Kidney (tissue), 14 donors: ENCODE measurements around the gene GPR150. TPM values are rescaled to one million over a fixed set of nuclear protein-coding genes. Genes with fewer than 3 reads are reported as not detected.
A peak's percentile ranks its signal among the peaks of the same experiment; 100 is the strongest.
"Not testable (repeated sequence)": the region's sequence is repeated elsewhere in the genome, so short reads cannot be mapped to it uniquely, and the experiment has no call there.

Source experiments
- DNase-seq, 5 donors: peaks; one replicate each; pipeline ENCODE4 v3.0.0-alpha.2; 2013 to 2020
- FAIRE-seq: peaks from 2 replicates; lab custom pipeline; 2012; peaks lifted over from hg19 to GRCh38; lab: Jason Lieb, UNC
- H3K27ac ChIP-seq, 2 donors: one replicate each; pipeline ENCODE4 v1.7.0; 2013; ENCODE audit warnings: low read depth in 2 of 2, low read length in 2 of 2, inconsistent platforms in 1 of 2
- H3K27me3 ChIP-seq: one replicate; pipeline ENCODE4 v1.7.1; 2013; ENCODE audit warnings: low read length, inconsistent platforms; ENCODE audit not compliant: control insufficient read depth, insufficient read depth
- H3K36me3 ChIP-seq, 3 donors: one replicate each; pipeline versions ENCODE4 v1.7.0 to v1.7.1; 2013; ENCODE audit warnings: low read length in 3 of 3, control low read depth in 1 of 3, inconsistent platforms in 1 of 3; ENCODE audit not compliant: insufficient read depth in 3 of 3, control insufficient read depth in 2 of 3
- H3K4me1 ChIP-seq, 3 donors: one replicate each; pipeline versions ENCODE4 v1.7.0 to v1.7.1; 2013; ENCODE audit warnings: low read length in 3 of 3, inconsistent platforms in 1 of 3, low read depth in 1 of 3; ENCODE audit not compliant: control insufficient read depth in 2 of 3, insufficient read depth in 2 of 3
- H3K4me3 ChIP-seq, 3 donors: one replicate each; pipeline versions ENCODE4 v1.7.0 to v1.8.1; 2013; ENCODE audit warnings: low read length in 3 of 3, control low read depth in 1 of 3, inconsistent platforms in 1 of 3
- H3K9ac ChIP-seq, 3 donors: one replicate each; pipeline versions ENCODE4 v1.7.0 to v1.7.1; 2013; ENCODE audit warnings: low read length in 3 of 3, control low read depth in 1 of 3, inconsistent platforms in 1 of 3
- H3K9me3 ChIP-seq, 3 donors: one replicate each; pipeline versions ENCODE4 v1.7.0 to v1.7.1; 2013; ENCODE audit warnings: low read length in 3 of 3, control low read depth in 1 of 3, inconsistent platforms in 1 of 3; ENCODE audit not compliant: control insufficient read depth in 2 of 3, insufficient read depth in 1 of 3
- intact Hi-C: fragments of 100-400 bp; cut with DNase I; formaldehyde crosslinking; loops from one replicate; pipeline ENCODE4 v1.11.1; 2022
- polyA plus RNA-seq: library from polyadenylated mRNA; stranded (reverse); fragments of 350-450 nt; fragmentation: Illumina TruSeq; extraction: RNeasy Lipid Tissue Mini Kit (QIAGEN cat#74804); gene quantifications from one replicate; pipeline ENCODE4 v1.2.3, GENCODE V29; 2014; ENCODE audit warnings: low read depth, low replicate concordance; ENCODE audit not compliant: insufficient read depth
- total RNA-seq: library from RNA; stranded (reverse); fragmentation: NEBNext Ultra II Directional; extraction: Animal tissue kit (Norgen Biotek cat#: 25700); gene quantifications from one replicate; pipeline ENCODE4 v1.2.1, GENCODE V29; 2021
- TF ChIP-seq, protein P1 (sequence below): IDR thresholded peaks from 3 replicates; pipeline ENCODE4 v1.5.1; 2012; ENCODE audit warnings: mild to moderate bottlenecking, moderate library complexity, borderline replicate concordance; ENCODE audit not compliant: insufficient read depth; ENCODE audit errors: extremely low read depth
- donor health status: control.
- donor health status: control.
- donor health status: control.
- donor health status: control.
- donor health status: control.
- donor health status: DM: yes; HTN: yes; CAD: no.
- donor health status: Normal renal cell carcinoma (clear cell type).

Gene GPR150
- total and polyA plus RNA-seq, 2 donors from 2014 or later, result 0.16 to 0.19 TPM

DNA sequence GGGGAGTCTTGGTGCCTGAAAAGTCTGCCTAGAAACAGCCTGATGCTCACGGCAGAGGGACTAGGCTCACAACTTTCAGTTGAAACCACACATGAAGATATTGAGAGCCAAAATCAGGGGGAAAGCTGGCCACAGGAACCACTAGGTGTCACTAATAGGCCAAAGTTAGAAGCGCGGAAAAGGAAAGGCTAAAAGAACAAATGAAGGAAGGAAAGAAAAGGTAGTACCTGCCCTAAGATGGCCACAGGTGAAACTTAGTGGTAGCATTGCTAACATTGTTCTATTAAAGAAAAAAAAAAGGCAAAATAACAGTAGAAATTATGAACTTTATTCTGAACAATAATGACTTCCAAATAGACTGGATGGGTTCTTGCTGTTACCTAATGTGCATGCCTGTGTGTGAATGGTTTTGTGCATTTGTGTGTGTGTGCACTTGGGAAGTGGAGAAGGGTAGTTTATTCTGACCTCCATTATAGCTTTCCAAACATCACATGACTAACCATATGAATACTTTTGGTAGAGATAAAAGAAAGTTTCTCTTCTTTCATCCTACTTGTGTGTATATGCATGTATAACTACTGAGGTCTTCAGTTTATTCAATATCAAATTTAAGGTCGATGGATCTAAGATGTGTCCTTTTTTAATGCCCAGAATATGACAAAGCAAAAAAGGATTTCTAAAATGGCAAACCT is 24.6 kb downstream of the GPR150 start:
- Histone ChIP-seq H3K4me1 (peaks cover 0 to 10% (median 8%) of the 10 kb centered on the region in 3 donors), H3K4me3 (no peak overlapping the region), H3K27me3 (no peaks in the 10 kb centered on the region), H3K9ac (peak overlapping the region in 1 of 3 donors; percentile 29), H3K27ac (no peak overlapping the region), H3K9me3 (no peaks in the 10 kb centered on the region), H3K36me3 (no peaks in the 10 kb centered on the region)
- intact Hi-C loops, result loop anchor here (5.0 kb wide), 1 partner anchor 203 kb away; no protein-coding TSS in a partner anchor
- no peak for FAIRE-seq
- TF ChIP-seq, protein P1, sequence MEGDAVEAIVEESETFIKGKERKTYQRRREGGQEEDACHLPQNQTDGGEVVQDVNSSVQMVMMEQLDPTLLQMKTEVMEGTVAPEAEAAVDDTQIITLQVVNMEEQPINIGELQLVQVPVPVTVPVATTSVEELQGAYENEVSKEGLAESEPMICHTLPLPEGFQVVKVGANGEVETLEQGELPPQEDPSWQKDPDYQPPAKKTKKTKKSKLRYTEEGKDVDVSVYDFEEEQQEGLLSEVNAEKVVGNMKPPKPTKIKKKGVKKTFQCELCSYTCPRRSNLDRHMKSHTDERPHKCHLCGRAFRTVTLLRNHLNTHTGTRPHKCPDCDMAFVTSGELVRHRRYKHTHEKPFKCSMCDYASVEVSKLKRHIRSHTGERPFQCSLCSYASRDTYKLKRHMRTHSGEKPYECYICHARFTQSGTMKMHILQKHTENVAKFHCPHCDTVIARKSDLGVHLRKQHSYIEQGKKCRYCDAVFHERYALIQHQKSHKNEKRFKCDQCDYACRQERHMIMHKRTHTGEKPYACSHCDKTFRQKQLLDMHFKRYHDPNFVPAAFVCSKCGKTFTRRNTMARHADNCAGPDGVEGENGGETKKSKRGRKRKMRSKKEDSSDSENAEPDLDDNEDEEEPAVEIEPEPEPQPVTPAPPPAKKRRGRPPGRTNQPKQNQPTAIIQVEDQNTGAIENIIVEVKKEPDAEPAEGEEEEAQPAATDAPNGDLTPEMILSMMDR, result peak; percentile 84
- peak in 4 of 5 donors; percentile 25 to 72 (median 60) for DNase-seq

DNA sequence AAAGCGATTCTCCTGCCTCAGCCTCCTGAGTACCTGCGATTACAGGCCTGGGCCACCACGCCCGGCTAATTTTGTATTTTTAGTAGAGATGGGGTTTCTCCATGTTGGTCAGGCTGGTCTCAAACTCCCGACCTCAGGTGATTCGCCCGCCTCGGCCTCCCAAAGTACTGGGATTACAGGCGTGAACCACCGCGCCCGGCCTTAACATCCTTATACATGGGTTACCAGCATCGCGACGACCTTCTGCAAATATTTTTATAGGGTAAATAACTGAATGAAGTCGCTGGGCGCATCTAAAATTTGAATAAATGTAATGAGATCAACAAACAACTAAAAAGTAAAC is 26.3 kb downstream of the GPR150 start:
- FAIRE-seq, H3K36me3 ChIP-seq, H3K4me1 ChIP-seq, H3K9me3 ChIP-seq, H3K27me3 ChIP-seq, H3K9ac ChIP-seq, intact Hi-C loops: not testable (repeated sequence)
- peak overlapping the region; percentile 89 to 95 for H3K27ac ChIP-seq
- peak in 2 of 5 donors; percentile 48 to 79 for DNase-seq
- peak overlapping the region in 1 of 3 donors; percentile 71 for H3K4me3 ChIP-seq

- H3K4me1 ChIP-seq, result peaks cover 0 to 10% (median 8%) of the 10 kb centered on the region in 3 donors
- peak within 1 kb of the TSS; percentile 60 to 71 (median 65) for H3K4me3 ChIP-seq
- peak within 1 kb of the TSS; percentile 89 to 95 for H3K27ac ChIP-seq
- intact Hi-C loops, result no loop called here
- H3K9ac ChIP-seq, result peak within 1 kb of the TSS; percentile 56 to 81 (median 67)
- H3K9me3 ChIP-seq, result no peaks in the 10 kb centered on the region
- TF ChIP-seq, protein P1, result no peak
- peak; percentile 98 to 100 (median 98) for DNase-seq
- H3K27me3 ChIP-seq, result no peaks in the 10 kb centered on the region
- FAIRE-seq, result peak; percentile 67
- H3K36me3 ChIP-seq, result no peaks in the 10 kb centered on the region
These were observed 26.9 kb downstream of the GPR150 start, which contains the start of gene RFESD for GRCh38 chr5:95646569-95647431. TSS of gene RFESD (plus strand) at chr5:95646777. CDS start at chr5:95652272, 5,495 bp downstream.
